WERI-Rb-1 (cell line): ENCODE data around the gene EPN2.

Experiments
- DNase-seq: peaks from one replicate; pipeline ENCODE4 v3.0.0-alpha.2; 2020
- H3K27ac ChIP-seq: fragments of 250-450 bp; sonication (Bioruptor Pico); 2 replicates; pipeline ENCODE4 v1.5.1; 2020; ENCODE audit warnings: mild to moderate bottlenecking, moderate library complexity
- H3K27me3 ChIP-seq: fragments of 250-450 bp; sonication (Bioruptor Pico); 2 replicates; pipeline ENCODE4 v1.5.1; 2021; ENCODE audit warnings: mild to moderate bottlenecking, low read depth, moderate library complexity; ENCODE audit not compliant: insufficient read depth, severe bottlenecking
- H3K36me3 ChIP-seq: fragments of 250-450 bp; sonication (Bioruptor Pico); 2 replicates; pipeline ENCODE4 v1.5.1; 2020; ENCODE audit warnings: mild to moderate bottlenecking, moderate library complexity
- H3K4me3 ChIP-seq: 2 replicates; pipeline ENCODE4 v1.5.1; 2011; ENCODE audit warnings: low read depth, mild to moderate bottlenecking, control low read depth, low read length
- H3K9me3 ChIP-seq: fragments of 250-450 bp; sonication (Bioruptor Pico); 2 replicates; pipeline ENCODE4 v1.5.1; 2021; ENCODE audit warnings: mild to moderate bottlenecking, moderate library complexity; ENCODE audit not compliant: severe bottlenecking
- CTCF ChIP-seq: IDR thresholded peaks from 2 replicates; pipeline ENCODE4 v1.5.1; 2011; ENCODE audit warnings: low read depth, mild to moderate bottlenecking, control low read depth, inconsistent platforms, low read length

Gene EPN2

GRCh38 chr17:19338031-19338990 is 101.1 kb downstream of the EPN2 start:
- Histone ChIP-seq H3K9me3 (no peaks in the 10 kb centered on the region), H3K4me3 (no peak overlapping the region), H3K27me3 (no peaks in the 10 kb centered on the region), H3K27ac (no peak overlapping the region), H3K36me3 (no peaks in the 10 kb centered on the region)
- TF ChIP-seq CTCF = peak; percentile 82
- peak; percentile 68 for DNase-seq

GRCh38 chr17:19339341-19339815 is 102.2 kb downstream of the EPN2 start:
- TF ChIP-seq CTCF = no peak
- Histone ChIP-seq H3K4me3 (no peak overlapping the region), H3K27ac (no peak overlapping the region), H3K27me3 (no peaks in the 10 kb centered on the region), H3K9me3 (no peaks in the 10 kb centered on the region), H3K36me3 (no peaks in the 10 kb centered on the region)
- DNase-seq = no peak

GRCh38 chr17:19341211-19341631 is 104.1 kb downstream of the EPN2 start:
- Histone ChIP-seq H3K36me3 (no peaks in the 10 kb centered on the region; the same call in 1 of the 2 replicates), H3K4me3 (no peak overlapping the region), H3K27ac (no peak overlapping the region), H3K27me3 (no peaks in the 10 kb centered on the region), H3K9me3 (no peaks in the 10 kb centered on the region)
- no peak for DNase-seq
- no peak for TF ChIP-seq CTCF

GRCh38 chr17:19341641-19342610 is 104.8 kb downstream of the EPN2 start:
- no peak overlapping the region for H3K4me3 ChIP-seq
- no peaks in the 10 kb centered on the region; the same call in 1 of the 2 replicates for H3K36me3 ChIP-seq
- no peak overlapping the region for H3K27ac ChIP-seq
- no peak for TF ChIP-seq CTCF
- no peaks in the 10 kb centered on the region for H3K9me3 ChIP-seq
- no peak for DNase-seq
- H3K27me3 ChIP-seq = no peaks in the 10 kb centered on the region

GRCh38 chr17:19342611-19343255 is 105.6 kb downstream of the EPN2 start:
- Histone ChIP-seq H3K36me3 (peaks cover 2% of the 10 kb centered on the region; the same call in 1 of the 2 replicates), H3K27me3 (no peaks in the 10 kb centered on the region), H3K27ac (no peak overlapping the region), H3K4me3 (no peak overlapping the region), H3K9me3 (no peaks in the 10 kb centered on the region)
- no peak for TF ChIP-seq CTCF
- no peak for DNase-seq
